Hepatocyte (in vitro differentiated cells): ENCODE data around the gene BEND6. TPM values are rescaled to one million over a fixed set of nuclear protein-coding genes. Genes with fewer than 3 reads are reported as not detected.

Experiments used
- DNase-seq: peaks from one replicate; pipeline ENCODE4 v3.0.0-alpha.2; 2016; ENCODE audit warnings: low spot score
- H2AFZ ChIP-seq: fragments of 200-600 bp; sonication (generic); 2 replicates; pipeline ENCODE4 v1.6.0; 2016; ENCODE audit warnings: antibody characterized with exemption, mild to moderate bottlenecking
- H3K27ac ChIP-seq: fragments of 200-600 bp; sonication (generic); 2 replicates; pipeline ENCODE4 v1.5.1; 2016; ENCODE audit warnings: mild to moderate bottlenecking
- H3K27me3 ChIP-seq: fragments of 200-600 bp; sonication (generic); 2 replicates; pipeline ENCODE4 v1.6.1; 2016
- H3K36me3 ChIP-seq: fragments of 200-600 bp; sonication (generic); replicated peaks from 2 replicates; pipeline ENCODE4 v1.5.1; 2016; ENCODE audit warnings: low read depth; ENCODE audit not compliant: insufficient read depth
- H3K4me1 ChIP-seq: fragments of 200-600 bp; sonication (generic); 2 replicates; pipeline ENCODE4 v1.5.1; 2016; ENCODE audit warnings: mild to moderate bottlenecking, moderate library complexity; ENCODE audit not compliant: insufficient read depth
- H3K4me2 ChIP-seq: fragments of 200-600 bp; sonication (generic); 2 replicates; pipeline ENCODE4 v1.6.0; 2016
- H3K4me3 ChIP-seq: fragments of 200-600 bp; sonication (generic); 2 replicates; pipeline ENCODE4 v1.5.1; 2016; ENCODE audit warnings: mild to moderate bottlenecking
- H3K79me2 ChIP-seq: fragments of 200-600 bp; sonication (generic); 2 replicates; pipeline ENCODE4 v1.6.0; 2017; ENCODE audit warnings: mild to moderate bottlenecking
- H3K9me2 ChIP-seq: fragments of 200-600 bp; sonication (generic); replicated peaks from 2 replicates; pipeline ENCODE4 v1.6.0; 2017; ENCODE audit warnings: mild to moderate bottlenecking; ENCODE audit not compliant: insufficient read depth
- H3K9me3 ChIP-seq: fragments of 200-600 bp; sonication (generic); 2 replicates; pipeline ENCODE4 v1.5.1; 2016; ENCODE audit warnings: low read depth, mild to moderate bottlenecking
- H4K20me1 ChIP-seq: fragments of 200-600 bp; sonication (generic); 2 replicates; pipeline ENCODE4 v1.6.0; 2016; ENCODE audit warnings: mild to moderate bottlenecking; ENCODE audit not compliant: insufficient read depth, poor library complexity, severe bottlenecking
- CTCF ChIP-seq: fragments of 200-600 bp; sonication (generic); IDR thresholded peaks from 2 replicates; pipeline ENCODE4 v1.5.1; 2016; ENCODE audit warnings: antibody characterized with exemption, mild to moderate bottlenecking; ENCODE audit not compliant: poor library complexity
- EZH2 ChIP-seq: fragments of 200-600 bp; sonication (generic); IDR thresholded peaks from 2 replicates; pipeline ENCODE4 v1.6.1; 2016; ENCODE audit warnings: antibody characterized with exemption, mild to moderate bottlenecking, borderline replicate concordance
- EZH2phosphoT487 ChIP-seq: fragments of 200-600 bp; sonication (generic); IDR thresholded peaks from one replicate; pipeline ENCODE4 v1.6.1; 2018; ENCODE audit warnings: antibody characterized with exemption, mild to moderate bottlenecking, low read depth, moderate library complexity; ENCODE audit not compliant: unreplicated experiment, severe bottlenecking
- WGBS: methylation state at CpG from one replicate; pipeline ENCODE4 v1.1.6; 2016; ENCODE audit warnings: low lambda C conversion rate; ENCODE audit errors: missing lambda C conversion rate; 5-methylcytosine and 5-hydroxymethylcytosine counted together
- polyA plus RNA-seq: library from polyadenylated mRNA; unstranded; fragments of >200 nt; fragmentation: Nextera tagmentation; extraction: Ambion mirVana; gene quantifications from 2 replicates; pipeline ENCODE4 v1.2.1, GENCODE V29; 2016
- total RNA-seq: library from RNA; depleted of rRNA; stranded (reverse); fragments of >200 nt; gene quantifications from 2 replicates; pipeline ENCODE4 v1.2.3, GENCODE V29; 2014

BEND6 gene
- total and polyA plus RNA-seq, 2 experiments from 2014 or later, result 1.2 to 2.0 TPM

- H3K4me1 ChIP-seq, result no peaks in the 10 kb centered on the region
- no peaks in the 10 kb centered on the region for H3K9me2 ChIP-seq
- no peak overlapping the region for H3K4me2 ChIP-seq
- H3K4me3 ChIP-seq, result no peak overlapping the region
- H3K27me3 ChIP-seq, result no peaks in the 10 kb centered on the region
- H2AFZ ChIP-seq, result no peak overlapping the region
- no peaks in the 10 kb centered on the region for H3K9me3 ChIP-seq
- no peaks in the 10 kb centered on the region for H3K36me3 ChIP-seq
- H4K20me1 ChIP-seq, result no peaks in the 10 kb centered on the region
- DNase-seq, result no peak
- 83% methylated on average over 2 of the region's 2 CpGs for WGBS
- H3K79me2 ChIP-seq, result no peaks in the 10 kb centered on the region
- H3K27ac ChIP-seq, result no peak overlapping the region
- TF ChIP-seq EZH2, result no peak
- no peak for TF ChIP-seq CTCF
- no peak for TF ChIP-seq EZH2phosphoT487
Measured at GRCh38 chr6:56930846-56931245, 24.1 kb upstream of the BEND6 start.

GRCh38 chr6:56932910-56933477 is 21.9 kb upstream of the BEND6 start:
- no peak overlapping the region for H2AFZ ChIP-seq
- no peaks in the 10 kb centered on the region for H3K27me3 ChIP-seq
- H3K27ac ChIP-seq, result no peak overlapping the region
- H3K9me3 ChIP-seq, result no peaks in the 10 kb centered on the region
- TF ChIP-seq EZH2phosphoT487, result no peak
- WGBS, result 85% methylated on average over 2 of the region's 2 CpGs
- H4K20me1 ChIP-seq, result no peaks in the 10 kb centered on the region
- no peak overlapping the region for H3K4me3 ChIP-seq
- DNase-seq, result no peak
- H3K4me1 ChIP-seq, result no peaks in the 10 kb centered on the region
- H3K9me2 ChIP-seq, result no peaks in the 10 kb centered on the region
- no peaks in the 10 kb centered on the region for H3K36me3 ChIP-seq
- H3K79me2 ChIP-seq, result no peaks in the 10 kb centered on the region
- H3K4me2 ChIP-seq, result no peak overlapping the region

DNA sequence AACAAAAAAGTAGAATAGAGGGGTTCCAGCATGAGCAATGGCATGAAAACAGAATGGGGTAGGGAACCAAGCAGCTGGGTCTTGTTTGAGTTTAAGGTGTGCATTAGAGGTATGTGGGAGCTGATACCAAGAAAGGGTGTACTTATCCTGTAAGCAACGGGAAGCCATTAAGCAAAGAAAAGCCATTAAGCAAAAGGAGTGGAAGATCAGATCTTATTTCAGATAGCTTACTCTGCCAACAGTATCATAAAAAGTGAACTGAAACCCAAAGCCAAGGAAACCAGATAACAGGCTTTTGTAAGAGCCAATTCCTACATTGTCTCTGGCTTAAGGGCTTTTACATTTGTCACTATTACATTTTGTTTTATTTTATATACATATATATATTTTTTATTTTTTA is 21.3 kb upstream of the BEND6 start:
- Histone ChIP-seq H3K9me2 (no peaks in the 10 kb centered on the region), H3K4me3 (no peak overlapping the region), H3K4me2 (no peak overlapping the region), H3K36me3 (no peaks in the 10 kb centered on the region), H4K20me1 (no peaks in the 10 kb centered on the region), H3K9me3 (no peaks in the 10 kb centered on the region), H2AFZ (no peak overlapping the region), H3K4me1 (no peaks in the 10 kb centered on the region), H3K79me2 (no peaks in the 10 kb centered on the region), H3K27ac (no peak overlapping the region), H3K27me3 (no peaks in the 10 kb centered on the region)
- no peak for TF ChIP-seq CTCF
- 27% methylated on average over 1 of the region's 1 CpG for WGBS
- DNase-seq, result no peak

DNA sequence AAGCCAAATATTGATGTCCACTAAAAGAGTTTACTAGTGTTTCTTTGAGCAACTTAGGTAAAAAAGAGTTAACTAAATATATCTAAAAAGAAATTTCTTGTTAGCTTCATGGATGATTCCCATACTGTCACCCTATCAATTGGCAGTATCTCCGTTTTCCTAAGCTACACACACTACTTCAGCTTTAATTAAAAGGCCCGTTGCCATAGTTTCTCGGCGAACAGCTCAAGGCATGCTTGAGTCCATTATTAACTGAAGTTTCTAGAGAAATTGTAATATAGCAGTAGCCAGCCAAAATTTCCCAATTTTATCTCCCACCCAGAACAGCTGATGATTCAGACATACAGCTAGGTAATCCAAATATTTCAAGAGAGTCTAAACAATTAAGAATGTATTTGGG is 20.0 kb upstream of the BEND6 start:
- WGBS, result 94% methylated on average over 4 of the region's 4 CpGs

More for the DNA sequence above, 20.0 kb upstream of the BEND6 start:
- H3K27me3 ChIP-seq, result no peaks in the 10 kb centered on the region
- no peak for DNase-seq
- no peaks in the 10 kb centered on the region for H3K4me1 ChIP-seq
- no peak overlapping the region for H3K4me3 ChIP-seq
- H3K36me3 ChIP-seq, result no peaks in the 10 kb centered on the region
- no peak for TF ChIP-seq EZH2phosphoT487
- TF ChIP-seq CTCF, result no peak
- TF ChIP-seq EZH2, result no peak
- no peaks in the 10 kb centered on the region for H4K20me1 ChIP-seq
- H3K9me2 ChIP-seq, result no peaks in the 10 kb centered on the region
- no peaks in the 10 kb centered on the region for H3K79me2 ChIP-seq
- H3K4me2 ChIP-seq, result no peak overlapping the region
- no peak overlapping the region for H2AFZ ChIP-seq
- no peaks in the 10 kb centered on the region for H3K9me3 ChIP-seq
- no peak overlapping the region for H3K27ac ChIP-seq
